Mucosa of stomach (tissue), 1 donor: ENCODE results near the gene POU6F1.
"Not testable (repeated sequence)": the region's sequence is repeated elsewhere in the genome, so short reads cannot be mapped to it uniquely, and the experiment has no call there.

Source experiments
- H3K27me3 ChIP-seq: one replicate; pipeline ENCODE4 v1.7.0; 2013; ENCODE audit warnings: mild to moderate bottlenecking, low read length; ENCODE audit not compliant: control insufficient read depth, insufficient read depth
- H3K36me3 ChIP-seq: one replicate; pipeline ENCODE4 v1.7.0; 2013; ENCODE audit warnings: low read length; ENCODE audit not compliant: control insufficient read depth, insufficient read depth
- H3K4me1 ChIP-seq: one replicate; pipeline ENCODE4 v1.7.0; 2013; ENCODE audit warnings: mild to moderate bottlenecking, low read length; ENCODE audit not compliant: control insufficient read depth, insufficient read depth
- H3K4me3 ChIP-seq: one replicate; pipeline ENCODE4 v1.7.0; 2013; ENCODE audit warnings: low read length
- H3K9ac ChIP-seq: one replicate; pipeline ENCODE4 v1.7.0; 2013; ENCODE audit warnings: mild to moderate bottlenecking, low read length, moderate library complexity
- H3K9me3 ChIP-seq: one replicate; pipeline ENCODE4 v1.7.0; 2013; ENCODE audit warnings: mild to moderate bottlenecking, low read length, moderate library complexity; ENCODE audit not compliant: control insufficient read depth
- donor health status: Pancreatic carcinoma.

Gene POU6F1

DNA sequence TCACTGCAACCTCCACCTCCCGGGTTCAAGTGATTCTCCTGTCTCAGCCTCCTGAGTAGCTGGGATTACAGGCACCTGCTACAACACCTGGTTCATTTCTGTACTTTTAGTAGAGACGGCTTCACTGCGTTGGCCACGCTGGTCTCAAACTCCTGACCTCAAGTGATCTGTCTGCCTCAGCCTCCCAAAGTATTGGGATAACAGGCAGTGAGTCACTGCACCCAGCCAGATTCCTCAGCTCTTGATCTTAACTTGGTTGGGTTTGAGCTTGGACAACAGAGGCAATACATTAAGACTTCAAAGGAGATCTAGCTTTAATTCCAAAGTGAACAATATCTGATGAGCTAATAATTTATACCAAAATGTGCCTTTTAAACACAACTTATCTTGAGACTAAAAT is 26.4 kb upstream of the POU6F1 start:
- Histone ChIP-seq H3K36me3 (no peaks in the 10 kb centered on the region), H3K4me3 (no peak overlapping the region), H3K9me3 (no peaks in the 10 kb centered on the region), H3K4me1 (peaks cover 17% of the 10 kb centered on the region), H3K9ac (no peak overlapping the region), H3K27me3 (no peaks in the 10 kb centered on the region)

DNA sequence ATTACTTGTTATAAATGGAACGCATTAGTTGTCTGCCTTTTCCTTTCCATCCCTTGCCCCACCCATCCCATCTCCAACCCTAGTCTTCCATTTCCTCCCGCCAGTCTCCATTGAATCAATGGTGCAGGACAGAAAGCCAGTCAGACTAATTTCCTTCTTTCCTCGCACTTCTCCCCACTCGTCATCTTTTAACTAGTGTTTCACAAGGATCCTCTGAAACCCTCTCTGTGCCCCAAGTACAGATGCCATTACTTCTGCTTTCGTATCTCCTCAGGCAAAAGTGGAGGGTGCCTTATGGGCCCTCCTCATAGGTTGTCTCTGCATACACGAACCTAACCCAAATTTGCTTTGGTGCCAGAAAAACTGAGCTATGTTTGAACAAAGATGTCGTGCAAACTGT is 25.0 kb upstream of the POU6F1 start:
- peaks cover 15% of the 10 kb centered on the region for H3K4me1 ChIP-seq
- no peaks in the 10 kb centered on the region for H3K9me3 ChIP-seq
- no peak overlapping the region for H3K9ac ChIP-seq
- H3K36me3 ChIP-seq = no peaks in the 10 kb centered on the region
- H3K27me3 ChIP-seq = no peaks in the 10 kb centered on the region
- H3K4me3 ChIP-seq = no peak overlapping the region

DNA sequence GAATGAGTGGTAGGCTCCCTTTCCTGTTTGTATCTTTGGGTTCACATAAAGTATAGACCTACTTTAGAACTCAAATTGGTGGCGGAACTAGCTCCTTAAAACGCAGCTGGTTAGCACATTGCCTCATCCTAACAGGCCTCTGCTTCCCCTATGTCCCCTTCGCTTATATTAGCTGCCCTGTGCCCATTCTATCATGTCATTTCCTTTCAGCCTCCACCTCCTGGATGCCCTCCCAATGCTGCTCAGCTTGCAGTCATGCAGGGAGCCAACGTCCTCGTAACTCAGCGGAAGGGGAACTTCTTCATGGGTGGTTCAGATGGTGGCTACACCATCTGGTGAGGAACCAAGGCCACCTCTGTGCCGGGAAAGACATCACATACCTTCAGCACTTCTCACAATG is 24.3 kb upstream of the POU6F1 start:
- H3K4me1 ChIP-seq = peaks cover 8% of the 10 kb centered on the region
- H3K9ac ChIP-seq = no peak overlapping the region
- no peak overlapping the region for H3K4me3 ChIP-seq
- H3K27me3 ChIP-seq = no peaks in the 10 kb centered on the region
- H3K9me3 ChIP-seq = no peaks in the 10 kb centered on the region
- no peaks in the 10 kb centered on the region for H3K36me3 ChIP-seq

DNA sequence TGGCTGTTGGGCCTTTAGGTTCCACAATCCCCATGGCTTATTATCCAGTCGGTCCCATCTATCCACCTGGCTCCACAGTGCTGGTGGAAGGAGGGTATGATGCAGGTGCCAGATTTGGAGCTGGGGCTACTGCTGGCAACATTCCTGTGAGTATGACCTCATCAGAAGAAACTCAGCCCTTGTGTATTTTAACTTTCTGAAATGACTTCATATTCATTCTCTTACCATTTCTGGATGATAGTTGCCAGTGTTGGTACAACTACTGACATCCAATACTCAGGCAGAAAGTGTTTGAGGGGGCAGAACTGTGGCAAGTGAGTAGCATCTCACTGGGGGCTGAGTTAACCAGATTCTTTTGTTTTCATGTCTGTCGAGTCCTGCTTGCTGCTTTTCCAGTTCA is 23.1 kb upstream of the POU6F1 start:
- Histone ChIP-seq H3K4me1 (no peaks in the 10 kb centered on the region), H3K36me3 (no peaks in the 10 kb centered on the region), H3K27me3 (no peaks in the 10 kb centered on the region), H3K9ac (no peak overlapping the region), H3K9me3 (no peaks in the 10 kb centered on the region), H3K4me3 (no peak overlapping the region)

DNA sequence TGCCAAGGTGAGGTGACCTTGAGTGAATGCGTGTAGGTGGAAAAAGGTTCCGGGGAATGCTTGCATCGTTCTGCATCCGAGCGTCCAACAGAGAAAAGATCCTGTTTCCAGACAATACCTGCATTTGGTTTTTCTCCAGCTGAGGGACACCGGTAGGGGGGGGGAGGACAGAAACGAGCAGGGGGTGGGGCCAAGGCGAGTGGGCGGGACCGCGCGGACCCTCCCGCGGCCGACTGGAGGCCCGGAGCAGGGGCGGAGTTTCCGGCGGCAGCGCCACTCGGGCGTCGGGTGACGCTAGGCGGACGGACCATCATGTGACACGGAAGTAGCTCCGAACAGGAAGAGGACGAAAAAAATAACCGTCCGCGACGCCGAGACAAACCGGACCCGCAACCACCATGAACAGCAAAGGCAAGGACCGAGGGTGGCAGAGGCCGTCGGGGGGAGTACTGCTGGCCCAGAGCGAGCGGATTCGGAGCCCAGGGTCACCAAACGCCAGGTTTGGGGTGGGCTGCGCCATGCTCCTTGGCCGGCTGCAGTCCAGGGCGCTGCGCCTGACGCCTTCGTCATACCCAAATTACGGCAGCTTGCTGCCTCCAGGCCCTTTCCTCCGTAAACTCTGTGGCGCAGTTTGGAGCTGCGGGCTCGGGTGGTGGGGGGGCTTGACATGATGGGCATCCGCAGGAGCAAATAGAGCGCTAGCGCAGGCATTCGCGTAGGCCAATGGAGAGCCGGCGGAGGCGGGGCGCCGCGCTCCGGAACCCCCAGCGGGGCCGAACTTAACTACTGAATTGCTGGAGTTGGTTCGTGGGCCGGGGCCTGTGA is 20.9 kb upstream of the POU6F1 start, which contains the start of gene DAZAP2:
Gene DAZAP2 (plus strand): TSS at position 317 of the 825 bp plus-strand sequence. CDS start 82 bp downstream, at position 399.
- Histone ChIP-seq H3K9me3 (no peaks in the 10 kb centered on the region), H3K4me3 (peak within 1 kb of the TSS; percentile 76), H3K9ac (peak within 1 kb of the TSS; percentile 100), H3K36me3 (no peaks in the 10 kb centered on the region), H3K4me1 (no peaks in the 10 kb centered on the region), H3K27me3 (no peaks in the 10 kb centered on the region)

DNA sequence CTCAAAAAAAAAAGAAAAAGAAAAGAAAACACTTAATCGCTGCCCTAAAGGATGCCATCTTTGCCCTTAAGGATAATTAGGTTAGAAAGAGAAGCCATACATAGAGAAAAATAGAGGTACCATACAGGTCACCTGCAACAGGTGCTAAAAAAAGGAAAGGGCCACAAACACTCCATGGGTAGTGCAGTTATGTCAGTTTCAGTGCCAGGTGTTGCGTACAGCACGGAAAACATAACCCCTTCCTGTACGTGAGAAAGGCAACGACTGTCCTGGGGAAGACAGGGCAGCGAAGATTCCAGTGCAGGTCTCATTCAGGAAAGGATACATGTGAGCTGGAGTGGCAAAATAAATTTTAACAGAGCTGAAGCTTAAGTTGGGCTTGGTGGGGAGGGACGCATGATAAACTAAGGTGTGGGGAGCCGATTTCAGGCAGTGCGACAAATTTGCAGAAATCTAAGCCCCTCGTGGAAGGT is 20.2 kb upstream of the POU6F1 start:
- Histone ChIP-seq H3K36me3 (no peaks in the 10 kb centered on the region), H3K4me3 (peak overlapping the region; percentile 76), H3K9ac (peak overlapping the region; percentile 100)

DNA sequence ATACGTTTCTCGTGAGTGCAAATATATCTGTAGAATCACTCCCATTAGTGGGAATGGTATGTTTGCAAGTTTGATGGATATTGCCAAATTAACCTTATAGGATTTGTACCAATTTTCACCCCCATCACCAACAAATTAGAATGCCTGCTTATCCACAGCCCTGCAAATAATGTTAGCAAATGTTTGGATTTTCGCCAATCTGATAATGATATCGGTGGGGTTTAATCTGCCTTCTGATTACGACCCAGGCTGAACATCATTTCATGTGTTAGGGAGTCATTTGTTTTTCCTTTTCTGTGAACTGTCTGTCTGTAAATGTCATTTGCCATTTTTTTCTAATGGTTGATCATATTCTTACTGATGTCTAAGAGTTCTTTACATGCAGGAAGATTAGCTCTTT is 16.7 kb upstream of the POU6F1 start:
- no peaks in the 10 kb centered on the region for H3K27me3 ChIP-seq
- H3K4me1 ChIP-seq = no peaks in the 10 kb centered on the region
- H3K4me3 ChIP-seq = no peak overlapping the region
- H3K9me3 ChIP-seq = no peaks in the 10 kb centered on the region
- H3K9ac ChIP-seq = no peak overlapping the region
- no peaks in the 10 kb centered on the region for H3K36me3 ChIP-seq

More for the DNA sequence above, 20.2 kb upstream of the POU6F1 start:
- no peaks in the 10 kb centered on the region for H3K27me3 ChIP-seq
- no peaks in the 10 kb centered on the region for H3K4me1 ChIP-seq
- H3K9me3 ChIP-seq = no peaks in the 10 kb centered on the region

DNA sequence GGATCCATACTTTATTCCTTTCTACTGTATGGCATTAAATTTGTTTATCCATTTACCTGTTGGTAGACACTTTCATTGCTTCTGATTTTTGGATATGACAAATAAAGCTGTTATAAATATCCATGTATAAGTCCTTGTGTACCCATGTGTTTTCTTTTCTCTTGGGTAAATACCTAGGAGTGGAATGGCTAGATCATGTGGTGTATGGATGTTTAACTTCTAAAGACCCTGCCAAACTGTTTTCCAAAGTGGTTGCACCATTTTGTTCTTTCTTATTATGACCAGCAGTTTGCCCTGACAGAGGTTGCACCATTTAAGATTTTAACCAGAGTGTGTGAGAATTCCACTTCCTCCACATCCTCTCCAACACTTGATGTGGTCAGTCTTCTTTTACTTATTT is 14.8 kb upstream of the POU6F1 start:
- Histone ChIP-seq H3K9me3 (no peaks in the 10 kb centered on the region), H3K27me3 (no peaks in the 10 kb centered on the region), H3K9ac (no peak overlapping the region)

DNA sequence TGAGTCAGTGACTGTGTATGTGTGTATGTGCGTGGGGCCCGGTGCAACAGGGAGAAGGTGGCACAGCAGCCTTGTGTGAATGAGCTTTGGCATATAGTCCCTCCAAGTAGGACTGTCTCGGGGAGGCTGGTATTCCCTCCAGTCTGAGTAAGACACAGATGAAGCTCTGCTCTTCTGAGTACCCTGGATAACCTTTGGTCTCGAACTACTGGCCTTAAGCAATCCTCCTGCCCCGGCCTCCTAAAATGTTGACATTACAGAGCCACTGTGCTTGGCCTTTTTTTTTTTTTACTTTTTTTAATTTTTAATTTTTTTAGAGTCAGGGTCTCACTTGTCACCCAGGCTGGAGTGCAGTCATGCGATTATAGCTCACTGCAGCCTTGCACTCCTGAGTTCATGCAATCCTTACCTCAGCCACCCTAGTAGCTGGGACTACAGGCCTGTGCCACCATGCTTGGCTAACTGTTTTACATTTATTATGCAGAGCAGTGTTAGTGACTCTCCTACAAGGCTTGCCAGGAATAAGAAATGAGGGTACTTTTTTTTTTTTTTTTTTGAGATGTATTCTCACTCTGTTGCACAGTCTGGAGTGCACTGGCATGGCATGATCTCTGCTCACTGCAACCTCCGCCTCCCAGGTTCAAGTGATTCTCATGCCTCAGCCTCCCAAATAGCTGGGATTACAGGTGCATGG is 11.4 kb upstream of the POU6F1 start:
- Histone ChIP-seq H3K27me3 (no peaks in the 10 kb centered on the region), H3K4me1 (no peaks in the 10 kb centered on the region), H3K9me3 (no peaks in the 10 kb centered on the region), H3K36me3 (no peaks in the 10 kb centered on the region), H3K9ac (no peak overlapping the region), H3K4me3 (no peak overlapping the region)

More for the DNA sequence above, 14.8 kb upstream of the POU6F1 start:
- Histone ChIP-seq H3K4me1 (no peaks in the 10 kb centered on the region), H3K36me3 (no peaks in the 10 kb centered on the region), H3K4me3 (no peak overlapping the region)

DNA sequence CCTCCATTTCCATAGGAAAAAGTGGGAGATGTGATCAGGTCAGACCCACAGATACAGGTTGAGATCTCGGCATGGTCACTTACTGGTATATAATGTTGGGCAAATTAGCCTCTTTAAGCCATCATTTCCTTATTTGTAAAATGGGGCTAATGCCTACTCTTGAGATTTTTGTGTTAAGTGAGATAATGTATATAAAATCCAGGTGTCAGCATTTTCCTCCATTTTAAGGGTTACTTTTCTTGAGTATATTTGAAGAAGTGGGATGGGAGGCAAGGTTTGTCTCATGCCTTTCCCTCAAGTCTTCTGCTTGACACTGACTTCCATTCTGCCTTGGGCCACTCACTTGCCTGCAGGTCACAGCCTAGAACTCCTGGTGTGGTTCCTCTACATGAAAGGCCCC is 10.1 kb upstream of the POU6F1 start:
- no peaks in the 10 kb centered on the region for H3K4me1 ChIP-seq
- H3K4me3 ChIP-seq = no peak overlapping the region
- no peak overlapping the region for H3K9ac ChIP-seq
- no peaks in the 10 kb centered on the region for H3K27me3 ChIP-seq
- H3K9me3 ChIP-seq = no peaks in the 10 kb centered on the region
- no peaks in the 10 kb centered on the region for H3K36me3 ChIP-seq

DNA sequence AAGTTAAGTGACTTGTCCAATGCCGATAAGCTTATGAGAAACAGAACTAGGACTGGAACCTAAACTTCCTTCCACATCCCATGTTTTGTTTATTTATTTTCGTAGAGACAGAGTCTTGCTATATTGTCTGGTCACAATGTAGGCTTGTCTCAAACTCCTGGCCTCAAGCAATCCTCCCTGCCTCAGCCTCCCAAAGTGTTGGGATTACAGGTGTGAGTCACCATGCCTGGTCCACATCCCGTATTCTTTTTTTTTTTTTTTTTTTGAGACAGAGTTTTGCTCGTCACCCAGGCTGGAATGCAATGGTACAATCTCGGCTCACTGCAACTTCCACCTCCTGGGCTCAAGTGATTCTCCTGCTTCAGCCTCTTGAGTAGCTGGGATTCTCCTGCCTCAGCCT is 9.2 kb upstream of the POU6F1 start:
- not testable (repeated sequence) for H3K4me1 ChIP-seq, H3K4me3 ChIP-seq, H3K27me3 ChIP-seq, H3K9ac ChIP-seq, H3K36me3 ChIP-seq, H3K9me3 ChIP-seq

DNA sequence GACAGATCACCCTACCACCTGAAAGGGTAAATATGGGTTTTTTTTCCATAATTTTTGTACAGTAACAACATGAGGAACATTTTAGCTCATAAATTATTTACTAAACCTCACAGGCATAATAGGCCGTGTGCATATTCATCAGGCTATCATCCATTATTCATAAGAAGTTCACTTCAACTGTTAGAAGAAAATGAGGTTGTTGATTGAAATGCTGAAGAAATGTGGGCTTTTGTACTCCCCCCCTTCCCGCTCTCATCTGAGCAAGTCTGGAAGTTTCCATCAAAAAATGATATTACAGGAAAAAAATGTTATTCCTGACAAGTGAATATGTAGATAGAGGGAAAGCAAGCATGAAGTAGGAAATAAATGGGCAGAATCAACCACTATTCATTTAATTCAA is 7.9 kb upstream of the POU6F1 start:
- Histone ChIP-seq H3K4me3 (no peak overlapping the region), H3K9ac (no peak overlapping the region), H3K36me3 (no peaks in the 10 kb centered on the region), H3K4me1 (no peaks in the 10 kb centered on the region), H3K9me3 (no peaks in the 10 kb centered on the region), H3K27me3 (no peaks in the 10 kb centered on the region)
